GM12801 (cell line): ENCODE data around the gene CALR.

Experiments
- TF ChIP-seq, protein P1 (sequence below): IDR thresholded peaks from one replicate; pipeline ENCODE4 v1.5.1; 2011; ENCODE audit warnings: control low read depth; ENCODE audit not compliant: insufficient read length; ENCODE audit errors: extremely low read depth

CALR gene

DNA sequence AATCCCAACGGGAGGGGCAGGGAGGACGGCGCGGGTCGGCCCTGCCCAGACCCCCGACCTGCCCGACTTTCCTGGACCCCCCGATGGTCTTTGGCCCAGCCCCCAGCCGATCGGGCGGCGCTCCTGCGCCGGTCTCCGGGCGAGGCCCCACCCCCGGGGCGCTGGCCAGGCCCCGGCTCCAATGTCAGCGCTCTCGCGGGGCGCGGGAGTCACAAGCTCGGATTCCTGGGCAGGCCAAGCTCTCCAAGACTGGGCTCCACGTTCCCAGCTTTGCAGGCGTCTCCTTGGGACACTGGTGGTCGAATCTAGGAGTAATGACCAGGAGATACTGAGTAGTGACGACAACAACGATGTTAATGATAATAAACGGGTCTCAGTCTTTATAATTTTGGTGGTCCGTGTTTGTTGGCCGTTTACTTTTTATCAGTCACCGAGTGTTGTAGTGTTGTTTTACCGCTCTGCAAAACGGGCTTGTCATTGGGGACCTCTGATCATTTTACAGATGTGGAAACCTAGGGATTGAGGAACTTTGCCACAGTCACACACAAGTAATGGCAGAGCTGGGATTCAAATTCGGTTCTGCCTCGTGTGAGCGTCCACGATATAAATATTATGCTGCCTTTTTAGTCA is 7.8 kb downstream of the CALR start:
- TF ChIP-seq, protein P1, sequence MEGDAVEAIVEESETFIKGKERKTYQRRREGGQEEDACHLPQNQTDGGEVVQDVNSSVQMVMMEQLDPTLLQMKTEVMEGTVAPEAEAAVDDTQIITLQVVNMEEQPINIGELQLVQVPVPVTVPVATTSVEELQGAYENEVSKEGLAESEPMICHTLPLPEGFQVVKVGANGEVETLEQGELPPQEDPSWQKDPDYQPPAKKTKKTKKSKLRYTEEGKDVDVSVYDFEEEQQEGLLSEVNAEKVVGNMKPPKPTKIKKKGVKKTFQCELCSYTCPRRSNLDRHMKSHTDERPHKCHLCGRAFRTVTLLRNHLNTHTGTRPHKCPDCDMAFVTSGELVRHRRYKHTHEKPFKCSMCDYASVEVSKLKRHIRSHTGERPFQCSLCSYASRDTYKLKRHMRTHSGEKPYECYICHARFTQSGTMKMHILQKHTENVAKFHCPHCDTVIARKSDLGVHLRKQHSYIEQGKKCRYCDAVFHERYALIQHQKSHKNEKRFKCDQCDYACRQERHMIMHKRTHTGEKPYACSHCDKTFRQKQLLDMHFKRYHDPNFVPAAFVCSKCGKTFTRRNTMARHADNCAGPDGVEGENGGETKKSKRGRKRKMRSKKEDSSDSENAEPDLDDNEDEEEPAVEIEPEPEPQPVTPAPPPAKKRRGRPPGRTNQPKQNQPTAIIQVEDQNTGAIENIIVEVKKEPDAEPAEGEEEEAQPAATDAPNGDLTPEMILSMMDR, result no peak

DNA sequence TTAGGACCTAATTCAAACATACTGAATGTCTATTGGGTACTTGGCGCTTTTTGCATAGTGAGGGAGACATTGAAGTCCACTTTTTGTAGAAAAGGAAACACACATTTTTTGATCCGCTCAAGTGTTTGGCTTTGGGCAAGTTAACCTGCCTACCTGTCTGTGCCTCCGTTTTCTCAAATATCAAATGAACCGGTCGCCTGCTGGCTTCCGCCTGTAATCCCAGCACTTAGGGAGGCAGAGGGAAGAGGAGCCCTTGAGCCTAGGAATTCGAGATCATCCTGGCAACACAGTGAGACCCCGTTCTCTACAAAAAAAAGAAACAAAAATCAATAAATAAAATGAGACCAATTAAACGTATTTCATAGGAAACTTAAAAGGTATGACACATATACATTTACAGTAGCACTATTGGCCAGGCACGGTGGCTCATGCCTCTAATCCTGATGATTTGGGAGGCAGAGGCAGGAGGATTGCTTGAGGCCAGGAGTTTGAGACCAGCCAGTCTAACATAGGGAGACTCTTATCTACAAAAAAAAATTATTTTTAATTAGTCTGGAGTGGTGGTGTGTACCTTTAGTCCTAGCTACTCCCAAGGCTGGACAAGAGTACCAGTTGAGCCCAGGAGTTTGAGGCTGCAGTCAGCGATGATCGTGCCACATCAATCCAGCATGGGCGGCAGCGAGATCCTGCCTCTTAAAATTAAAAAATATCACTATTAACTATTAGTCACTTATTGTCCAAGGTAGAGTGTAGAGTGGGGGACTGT is 8.5 kb downstream of the CALR start:
- TF ChIP-seq, protein P1, result no peak

DNA sequence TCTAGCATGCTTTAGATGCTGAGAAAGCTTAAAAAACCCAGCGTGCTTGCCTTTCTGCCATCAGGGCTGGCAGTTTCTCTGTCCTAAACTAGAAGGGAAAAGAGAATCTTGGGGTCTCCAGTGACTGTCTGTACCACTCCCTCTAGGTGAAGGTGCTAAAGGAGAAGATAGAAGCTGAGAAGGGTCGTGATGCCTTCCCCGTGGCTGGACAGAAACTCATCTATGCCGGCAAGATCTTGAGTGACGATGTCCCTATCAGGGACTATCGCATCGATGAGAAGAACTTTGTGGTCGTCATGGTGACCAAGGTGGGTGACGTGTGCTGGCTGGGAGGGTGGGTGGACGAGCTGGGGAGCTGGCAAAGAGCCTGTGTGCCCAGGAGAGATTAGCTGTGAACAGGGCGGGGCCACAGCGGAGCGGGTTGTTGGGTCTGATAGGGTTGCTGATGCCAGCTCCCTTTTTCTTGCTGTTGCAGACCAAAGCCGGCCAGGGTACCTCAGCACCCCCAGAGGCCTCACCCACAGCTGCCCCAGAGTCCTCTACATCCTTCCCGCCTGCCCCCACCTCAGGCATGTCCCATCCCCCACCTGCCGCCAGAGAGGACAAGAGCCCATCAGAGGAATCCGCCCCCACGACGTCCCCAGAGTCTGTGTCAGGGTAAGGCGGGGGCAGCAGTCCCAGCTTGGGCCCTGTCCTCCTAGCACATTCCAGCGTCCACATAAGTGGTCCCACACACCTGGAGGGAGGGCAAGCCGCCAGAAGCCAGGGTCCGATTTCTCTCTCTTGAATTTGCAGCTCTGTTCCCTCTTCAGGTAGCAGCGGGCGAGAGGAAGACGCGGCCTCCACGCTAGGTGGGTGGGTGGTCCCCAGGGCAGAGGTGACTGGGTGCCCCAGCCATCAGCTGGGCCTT is 9.5 kb downstream of the CALR start:
- TF ChIP-seq, protein P1, result no peak

DNA sequence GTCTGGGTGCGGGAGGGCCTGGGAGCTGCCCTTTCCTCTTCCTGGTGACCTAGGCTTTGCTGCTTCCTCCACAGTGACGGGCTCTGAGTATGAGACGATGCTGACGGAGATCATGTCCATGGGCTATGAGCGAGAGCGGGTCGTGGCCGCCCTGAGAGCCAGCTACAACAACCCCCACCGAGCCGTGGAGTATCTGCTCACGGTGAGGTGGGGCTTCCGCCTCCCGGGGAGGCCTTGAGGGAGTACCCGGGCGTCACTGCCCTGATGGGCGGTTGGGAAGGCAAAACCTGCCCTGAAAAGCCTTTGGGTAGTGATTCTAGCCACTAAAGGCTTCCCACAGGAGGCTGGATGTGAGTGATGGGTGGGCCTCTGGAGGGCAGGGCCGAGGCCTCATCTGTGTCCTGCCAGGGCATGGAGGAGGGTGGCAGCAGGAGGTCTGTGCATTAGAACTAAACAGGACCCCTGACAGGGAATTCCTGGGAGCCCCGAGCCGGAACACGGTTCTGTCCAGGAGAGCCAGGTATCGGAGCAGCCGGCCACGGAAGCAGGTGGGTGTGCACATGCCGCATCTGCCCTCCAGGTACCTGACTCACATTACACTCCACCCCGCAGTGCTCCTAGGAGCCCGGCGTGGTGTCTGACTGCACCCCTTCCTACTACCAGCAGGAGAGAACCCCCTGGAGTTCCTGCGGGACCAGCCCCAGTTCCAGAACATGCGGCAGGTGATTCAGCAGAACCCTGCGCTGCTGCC is 10.4 kb downstream of the CALR start:
- TF ChIP-seq, protein P1, result no peak

DNA sequence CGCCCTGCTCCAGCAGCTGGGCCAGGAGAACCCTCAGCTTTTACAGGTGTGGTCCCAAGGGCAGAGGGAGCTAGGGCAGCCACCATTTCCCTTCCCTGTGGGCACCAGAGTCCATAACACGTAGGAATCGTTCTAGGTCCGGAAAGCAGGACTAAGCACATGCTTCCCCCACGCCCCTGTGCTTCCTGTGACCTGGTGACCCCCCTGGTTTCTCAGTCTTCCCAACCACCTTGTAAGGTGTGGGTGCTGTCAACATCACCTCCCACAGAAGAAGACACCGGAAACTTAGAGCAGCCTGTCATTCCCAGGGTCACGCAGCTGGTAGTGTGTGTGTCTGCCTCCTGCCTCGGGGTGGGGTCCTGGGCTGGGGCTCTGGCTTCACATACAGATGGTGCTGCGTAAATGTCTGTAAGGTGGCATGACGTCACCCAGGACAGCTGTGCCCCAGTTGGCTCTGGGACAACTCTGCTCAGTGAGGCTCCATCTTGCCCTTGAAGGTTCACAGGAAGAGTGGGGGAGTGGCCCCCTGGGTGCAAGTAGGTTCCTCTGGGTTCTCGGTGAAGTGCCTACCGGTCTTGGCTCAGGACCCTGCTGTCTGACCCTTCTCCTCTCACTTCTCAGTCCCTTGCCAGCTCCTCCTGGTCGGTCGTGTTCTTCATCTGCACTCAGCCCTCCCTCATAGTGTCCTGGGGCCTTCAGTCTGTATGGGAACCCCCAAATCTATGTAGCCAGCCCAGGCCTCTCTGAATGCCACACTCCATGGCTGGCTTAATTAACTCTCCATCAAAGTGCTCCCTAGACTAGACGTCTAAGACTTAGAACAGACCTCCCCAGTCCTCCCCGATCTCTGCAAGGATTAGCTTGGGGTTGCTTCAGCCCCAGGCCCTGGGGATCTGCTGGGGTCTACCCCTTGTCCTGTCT is 11.2 kb downstream of the CALR start:
- TF ChIP-seq, protein P1, result no peak

DNA sequence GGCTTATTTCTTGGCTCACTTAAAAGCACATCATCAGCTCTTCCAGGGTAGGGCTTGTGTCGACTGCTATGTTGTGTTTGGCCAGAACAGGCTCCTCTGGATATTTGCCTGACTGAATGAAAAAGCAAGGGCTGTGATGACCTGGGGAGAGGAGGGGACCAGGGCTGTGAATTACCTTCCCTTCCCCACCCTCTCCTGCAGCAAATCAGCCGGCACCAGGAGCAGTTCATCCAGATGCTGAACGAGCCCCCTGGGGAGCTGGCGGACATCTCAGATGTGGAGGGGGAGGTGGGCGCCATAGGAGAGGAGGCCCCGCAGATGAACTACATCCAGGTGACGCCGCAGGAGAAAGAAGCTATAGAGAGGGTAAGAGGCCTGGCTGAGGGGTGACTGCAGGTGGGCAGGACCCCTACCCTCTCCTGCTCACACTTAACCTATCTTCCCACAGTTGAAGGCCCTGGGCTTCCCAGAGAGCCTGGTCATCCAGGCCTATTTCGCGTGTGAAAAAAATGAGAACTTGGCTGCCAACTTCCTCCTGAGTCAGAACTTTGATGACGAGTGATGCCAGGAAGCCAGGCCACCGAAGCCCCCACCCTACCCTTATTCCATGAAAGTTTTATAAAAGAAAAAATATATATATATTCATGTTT is 14.2 kb downstream of the CALR start:
- TF ChIP-seq, protein P1, result no peak
